Adipocyte (in vitro differentiated cells): ENCODE measurements around the gene AHNAK2.

Source experiments
- DNase-seq: peaks from one replicate; pipeline ENCODE4 v3.0.0-alpha.2; 2015; ENCODE audit warnings: low read depth
- H3K27me3 ChIP-seq: replicated peaks from 2 replicates; pipeline ENCODE4 v1.7.0; 2013; ENCODE audit warnings: mild to moderate bottlenecking, low read length, moderate library complexity; ENCODE audit not compliant: control insufficient read depth, insufficient read depth
- H3K36me3 ChIP-seq: 2 replicates; pipeline ENCODE4 v1.7.0; 2013; ENCODE audit warnings: low read length, mild to moderate bottlenecking, moderate library complexity; ENCODE audit not compliant: control insufficient read depth, insufficient read depth, severe bottlenecking
- H3K4me1 ChIP-seq: 2 replicates; pipeline ENCODE4 v1.7.0; 2013; ENCODE audit warnings: mild to moderate bottlenecking, low read length, moderate library complexity; ENCODE audit not compliant: control insufficient read depth, insufficient read depth
- H3K4me3 ChIP-seq: 2 replicates; pipeline ENCODE4 v1.7.0; 2013; ENCODE audit warnings: mild to moderate bottlenecking, low read length, moderate library complexity
- H3K9ac ChIP-seq: 2 replicates; pipeline ENCODE4 v1.7.0; 2013; ENCODE audit warnings: mild to moderate bottlenecking, low read length, moderate library complexity
- H3K9me3 ChIP-seq: 2 replicates; pipeline ENCODE4 v1.7.0; 2013; ENCODE audit warnings: mild to moderate bottlenecking, low read length, moderate library complexity; ENCODE audit not compliant: control insufficient read depth

Gene AHNAK2

DNA sequence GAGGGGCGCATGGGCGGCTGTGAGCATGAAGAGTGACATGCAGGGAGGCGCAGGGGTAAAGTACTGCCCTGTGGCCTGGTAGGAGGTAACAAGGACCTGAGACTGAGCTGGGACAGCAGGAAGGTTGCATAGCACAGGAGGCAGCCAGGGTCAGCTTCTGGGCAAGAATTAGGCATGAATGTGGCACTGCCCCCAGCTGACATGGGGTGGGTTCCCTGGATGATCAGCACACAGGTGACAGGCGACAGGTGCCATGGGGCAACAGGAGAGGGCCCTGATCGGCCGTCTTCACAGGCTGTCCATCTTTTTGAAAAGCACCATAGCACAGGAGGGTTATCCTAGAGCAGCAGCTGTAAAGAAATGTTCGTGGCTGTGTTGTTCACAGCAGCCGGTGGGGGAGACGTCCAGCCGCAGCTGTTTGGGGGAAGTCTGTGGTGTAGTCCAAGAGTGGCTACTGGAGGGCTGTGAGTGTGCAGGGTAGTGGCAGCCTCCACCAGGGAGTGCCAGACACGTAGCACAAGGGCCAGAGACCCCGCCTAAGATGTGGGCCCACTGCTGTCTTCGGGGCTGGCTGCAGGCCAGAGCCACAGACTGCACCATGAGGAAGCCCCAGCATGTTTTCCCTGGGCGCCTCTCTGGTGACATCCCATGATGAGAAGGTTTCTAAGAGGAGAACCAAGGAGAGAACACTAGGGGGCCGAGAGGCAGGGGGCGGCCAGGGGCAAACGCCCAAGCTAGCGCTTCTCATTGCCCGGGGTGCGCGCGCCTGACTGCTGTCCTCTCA, 15.8 kb upstream of the AHNAK2 start:
- Histone ChIP-seq H3K4me1 (no peaks in the 10 kb centered on the region), H3K4me3 (no peak overlapping the region), H3K36me3 (peaks cover 38% of the 10 kb centered on the region), H3K9ac (no peak overlapping the region), H3K27me3 (no peaks in the 10 kb centered on the region), H3K9me3 (no peaks in the 10 kb centered on the region)
- DNase-seq: no peak

DNA sequence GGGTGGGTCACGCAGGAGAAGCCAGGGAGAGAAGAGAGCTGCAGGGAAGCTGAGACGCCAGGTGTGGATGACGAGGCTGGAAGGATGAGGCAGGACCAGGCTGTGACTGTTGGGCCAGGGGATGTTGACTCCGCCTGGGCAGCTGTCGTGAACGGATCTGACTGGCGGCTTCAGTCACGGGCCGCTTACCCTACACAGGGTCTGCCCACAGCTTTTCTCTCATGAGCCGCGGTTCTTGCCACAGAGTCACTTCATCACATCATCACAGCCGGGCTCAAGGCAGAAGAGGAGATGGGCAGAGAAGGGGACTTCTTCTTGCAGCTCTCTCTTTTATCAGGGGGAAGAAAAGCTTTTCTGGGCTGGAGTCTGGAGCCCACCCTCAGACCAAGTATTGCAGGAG, 15.1 kb upstream of the AHNAK2 start:
- DNase-seq: no peak
- no peaks in the 10 kb centered on the region for H3K27me3 ChIP-seq
- peaks cover 38% of the 10 kb centered on the region for H3K36me3 ChIP-seq
- H3K4me3 ChIP-seq: no peak overlapping the region
- H3K9me3 ChIP-seq: no peaks in the 10 kb centered on the region
- no peaks in the 10 kb centered on the region for H3K4me1 ChIP-seq
- no peak overlapping the region for H3K9ac ChIP-seq

- H3K4me3 ChIP-seq: no peak overlapping the region
- peaks cover 38% of the 10 kb centered on the region for H3K36me3 ChIP-seq
- no peak overlapping the region for H3K9ac ChIP-seq
- DNase-seq: no peak
- H3K9me3 ChIP-seq: no peaks in the 10 kb centered on the region
- H3K4me1 ChIP-seq: no peaks in the 10 kb centered on the region
- H3K27me3 ChIP-seq: no peaks in the 10 kb centered on the region
Measured at GRCh38 chr14:104992501-104992900, 14.3 kb upstream of the AHNAK2 start.

GRCh38 chr14:104991896-104992230, 13.7 kb upstream of the AHNAK2 start:
- no peak overlapping the region for H3K4me3 ChIP-seq

GRCh38 chr14:104989951-104990303, 11.8 kb upstream of the AHNAK2 start:
- Histone ChIP-seq H3K9me3 (no peaks in the 10 kb centered on the region), H3K36me3 (peaks cover 28% of the 10 kb centered on the region), H3K4me1 (peaks cover 9% of the 10 kb centered on the region), H3K27me3 (no peaks in the 10 kb centered on the region), H3K9ac (no peak overlapping the region), H3K4me3 (no peak overlapping the region)
- DNase-seq: no peak

More at GRCh38 chr14:104991896-104992230, 13.7 kb upstream of the AHNAK2 start:
- no peak overlapping the region for H3K9ac ChIP-seq
- H3K9me3 ChIP-seq: no peaks in the 10 kb centered on the region
- DNase-seq: no peak
- H3K27me3 ChIP-seq: no peaks in the 10 kb centered on the region
- H3K4me1 ChIP-seq: peaks cover 2% of the 10 kb centered on the region
- H3K36me3 ChIP-seq: peaks cover 38% of the 10 kb centered on the region

GRCh38 chr14:104989236-104989950, 11.2 kb upstream of the AHNAK2 start:
- Histone ChIP-seq H3K9me3 (no peaks in the 10 kb centered on the region), H3K27me3 (no peaks in the 10 kb centered on the region), H3K4me1 (peaks cover 9% of the 10 kb centered on the region), H3K4me3 (no peak overlapping the region), H3K9ac (no peak overlapping the region), H3K36me3 (peaks cover 28% of the 10 kb centered on the region)
- no peak for DNase-seq

DNA sequence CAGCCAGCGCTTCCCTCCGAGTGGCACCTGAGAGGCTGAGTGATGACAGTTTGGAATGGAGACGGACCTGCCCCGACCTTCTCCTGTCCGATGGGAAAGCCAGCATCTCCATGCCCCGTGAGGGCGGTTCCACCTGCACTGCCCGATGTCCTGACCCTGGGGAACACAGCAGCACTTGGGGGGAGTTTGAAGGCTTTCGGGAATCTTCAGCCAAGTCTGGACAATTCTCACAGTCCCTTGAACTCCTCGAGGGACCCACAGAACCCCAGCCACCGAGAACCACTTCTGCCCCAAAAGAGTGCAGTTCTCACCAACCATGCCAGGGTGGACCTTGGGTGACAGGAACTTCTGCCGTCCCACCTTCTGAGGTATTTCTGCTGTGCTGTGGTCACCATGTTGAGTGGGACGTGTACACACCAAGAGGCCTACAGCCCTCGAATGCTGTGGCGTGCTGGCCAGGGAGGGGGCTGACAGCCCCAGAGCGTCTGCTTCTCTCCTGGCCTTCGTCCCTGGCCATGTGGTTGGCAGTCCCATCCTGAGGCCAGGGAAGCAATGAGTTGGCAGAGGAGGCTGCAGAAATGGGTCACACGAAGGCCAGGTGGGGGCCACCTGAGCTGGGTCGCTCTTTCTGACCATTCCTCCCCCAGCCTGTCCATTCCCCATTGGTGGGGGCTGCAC, 8.5 kb upstream of the AHNAK2 start:
- peaks cover 5% of the 10 kb centered on the region for H3K36me3 ChIP-seq
- H3K4me1 ChIP-seq: peaks cover 9% of the 10 kb centered on the region
- H3K9ac ChIP-seq: peak overlapping the region; percentile 85
- DNase-seq: no peak
- peak overlapping the region; percentile 85 for H3K4me3 ChIP-seq
- H3K9me3 ChIP-seq: no peaks in the 10 kb centered on the region
- H3K27me3 ChIP-seq: no peaks in the 10 kb centered on the region

- DNase-seq: peak; percentile 97
- H3K36me3 ChIP-seq: no peaks in the 10 kb centered on the region
- H3K9ac ChIP-seq: peak within 1 kb of the TSS; percentile 85
- peaks cover 9% of the 10 kb centered on the region for H3K4me1 ChIP-seq
- H3K4me3 ChIP-seq: peak within 1 kb of the TSS; percentile 85
- H3K9me3 ChIP-seq: no peaks in the 10 kb centered on the region
- H3K27me3 ChIP-seq: no peaks in the 10 kb centered on the region
Measured at GRCh38 chr14:104985675-104986486, 7.7 kb upstream of the AHNAK2 start, which contains the start of gene CLBA1. Gene CLBA1 (plus strand): TSS chr14:104985788. CDS start chr14:104986432, 644 bp downstream.

- Histone ChIP-seq H3K36me3 (no peaks in the 10 kb centered on the region), H3K4me3 (no peak overlapping the region), H3K9me3 (no peaks in the 10 kb centered on the region), H3K27me3 (no peaks in the 10 kb centered on the region), H3K9ac (no peak overlapping the region), H3K4me1 (peaks cover 9% of the 10 kb centered on the region)
- no peak for DNase-seq
Measured at GRCh38 chr14:104984056-104984894, 6.1 kb upstream of the AHNAK2 start.

DNA sequence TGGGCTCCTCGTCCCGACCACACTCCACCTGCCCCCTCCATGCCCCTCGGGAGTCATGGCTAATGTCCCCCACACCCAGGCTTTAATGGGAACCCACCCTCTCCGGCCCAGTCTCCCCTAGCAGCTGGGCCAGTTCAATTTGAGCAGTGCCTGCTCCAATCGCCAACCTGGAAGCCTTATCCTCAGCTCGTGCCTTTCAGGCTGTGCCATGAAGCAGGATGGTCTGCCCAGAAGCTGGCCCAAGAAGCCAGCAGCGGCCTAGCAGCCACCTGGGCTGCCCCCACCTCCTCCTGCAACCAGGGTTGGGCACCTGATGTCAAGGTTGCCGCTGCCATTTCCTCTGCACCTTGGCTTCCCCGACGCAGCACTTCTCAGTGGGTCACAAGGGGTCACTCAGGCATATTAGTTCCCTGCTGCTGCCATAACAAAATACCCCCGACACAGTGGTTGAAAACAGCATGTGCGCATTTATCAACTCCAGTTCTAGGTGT, 5.1 kb upstream of the AHNAK2 start:
- peaks cover 4% of the 10 kb centered on the region for H3K27me3 ChIP-seq
- H3K9ac ChIP-seq: no peak overlapping the region
- H3K9me3 ChIP-seq: no peaks in the 10 kb centered on the region

More for the DNA sequence above, 5.1 kb upstream of the AHNAK2 start:
- H3K4me3 ChIP-seq: no peak overlapping the region
- peaks cover 9% of the 10 kb centered on the region for H3K4me1 ChIP-seq
- H3K36me3 ChIP-seq: no peaks in the 10 kb centered on the region
- DNase-seq: no peak
